GDM1 (cell line): ENCODE measurements around the gene VN1R2.
"Not testable (repeated sequence)": the region's sequence is repeated elsewhere in the genome, so short reads cannot be mapped to it uniquely, and the experiment has no call there.

Experiments used
- DNase-seq: peaks from one replicate; lab custom pipeline; 2025; lab: John Stamatoyannopoulos, UW

Gene VN1R2, protein sequence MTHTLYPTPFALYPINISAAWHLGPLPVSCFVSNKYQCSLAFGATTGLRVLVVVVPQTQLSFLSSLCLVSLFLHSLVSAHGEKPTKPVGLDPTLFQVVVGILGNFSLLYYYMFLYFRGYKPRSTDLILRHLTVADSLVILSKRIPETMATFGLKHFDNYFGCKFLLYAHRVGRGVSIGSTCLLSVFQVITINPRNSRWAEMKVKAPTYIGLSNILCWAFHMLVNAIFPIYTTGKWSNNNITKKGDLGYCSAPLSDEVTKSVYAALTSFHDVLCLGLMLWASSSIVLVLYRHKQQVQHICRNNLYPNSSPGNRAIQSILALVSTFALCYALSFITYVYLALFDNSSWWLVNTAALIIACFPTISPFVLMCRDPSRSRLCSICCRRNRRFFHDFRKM

DNA sequence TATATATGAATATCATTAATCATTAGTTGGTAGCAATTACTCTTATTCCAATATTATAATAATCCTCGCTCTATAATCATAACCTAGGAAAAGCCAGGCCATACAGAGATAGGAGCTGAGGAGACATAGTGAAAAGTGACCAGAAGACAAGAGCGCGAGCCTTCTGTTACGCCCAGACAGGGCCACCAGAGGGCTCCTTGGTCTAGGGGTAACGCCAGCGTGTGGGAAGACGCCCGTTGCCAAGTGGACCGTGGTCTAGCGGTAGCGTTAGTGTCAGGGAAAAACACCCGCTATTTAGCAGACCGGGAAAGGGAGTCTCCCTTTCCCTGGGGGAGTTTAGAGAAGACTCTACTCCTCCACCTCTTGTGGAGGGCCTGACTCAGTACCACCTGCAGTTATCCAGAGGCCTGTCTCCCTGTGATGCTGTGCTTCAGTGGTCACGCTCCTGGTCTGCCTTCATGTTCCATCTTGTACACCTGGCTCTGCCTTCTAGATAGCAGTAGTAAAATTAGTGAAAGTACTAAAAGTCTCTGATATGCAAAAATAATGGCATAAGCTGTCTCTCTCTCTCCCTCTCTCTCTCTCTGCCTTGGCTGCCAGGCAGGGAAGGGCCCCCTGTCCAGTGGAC, at the start of gene VN1R2:
Gene VN1R2 (plus strand): TSS at position 578 of the 628 bp plus-strand sequence. CDS start 84 bp downstream, outside the sequence.
- DNase-seq: not testable (repeated sequence)

DNA sequence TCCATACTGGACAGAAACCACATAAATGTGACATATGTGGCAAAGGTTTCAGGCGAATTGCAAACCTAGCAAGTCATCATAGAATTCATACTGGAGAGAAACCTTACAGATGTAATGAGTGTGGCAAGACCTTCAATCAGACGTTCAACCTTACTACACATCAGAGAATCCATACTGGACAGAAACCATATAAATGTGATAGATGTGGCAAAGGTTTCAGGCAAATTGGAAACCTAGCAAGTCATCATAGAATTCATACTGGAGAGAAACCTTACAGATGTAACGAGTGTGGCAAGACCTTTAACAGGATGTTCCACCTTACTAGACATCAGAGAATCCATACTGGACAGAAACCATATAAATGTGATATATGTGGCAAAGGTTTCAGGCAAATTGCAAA, 46.5 kb upstream of the VN1R2 start:
- not testable (repeated sequence) for DNase-seq

DNA sequence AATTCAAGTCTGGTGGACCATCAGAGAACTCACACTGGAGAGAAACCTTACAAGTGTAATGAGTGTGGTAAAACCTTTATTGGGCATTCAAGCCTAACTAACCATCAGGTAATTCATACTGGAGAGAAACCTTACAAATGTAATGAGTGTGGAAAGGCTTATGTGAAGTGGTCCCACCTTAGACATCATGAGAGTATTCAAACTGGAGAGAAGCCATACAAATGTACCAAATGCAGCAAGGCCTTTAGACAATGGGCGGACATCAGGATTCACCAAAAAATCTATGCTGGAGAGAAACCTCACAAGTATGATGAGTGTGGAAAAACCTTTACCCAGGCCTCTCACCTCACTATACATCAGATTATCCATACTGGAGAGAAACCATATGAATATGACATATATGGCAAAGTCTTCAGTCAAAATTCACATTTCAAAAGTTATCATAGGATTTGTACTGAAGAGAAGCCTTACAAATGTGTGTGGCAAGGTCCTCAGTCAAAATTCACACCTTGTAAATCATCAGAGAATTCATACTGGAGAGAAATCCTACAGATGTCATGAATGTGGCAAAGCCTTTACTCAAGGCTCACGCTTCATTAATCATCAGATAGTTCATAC, 45.3 kb upstream of the VN1R2 start:
- DNase-seq: no peak

DNA sequence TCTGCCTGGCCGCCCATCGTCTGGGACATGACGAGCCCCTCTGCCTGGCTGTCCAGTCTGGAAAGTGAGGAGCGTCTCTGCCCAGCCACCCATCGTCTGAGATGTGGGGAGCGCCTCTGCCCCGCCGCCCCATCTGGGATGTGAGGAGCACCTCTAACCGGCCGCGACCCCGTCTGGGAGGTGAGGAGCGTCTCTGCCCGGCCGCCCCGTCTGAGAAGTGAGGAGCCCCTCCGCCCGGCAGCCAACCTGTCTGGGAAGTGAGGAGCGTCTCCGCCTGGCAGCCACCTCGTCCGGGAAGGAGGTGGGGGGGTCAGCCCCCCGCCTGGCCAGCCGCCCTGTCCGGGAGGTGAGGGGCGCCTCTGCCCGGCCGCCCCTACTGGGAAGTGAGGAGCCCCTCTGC, 35.4 kb upstream of the VN1R2 start:
- DNase-seq: not testable (repeated sequence)

DNA sequence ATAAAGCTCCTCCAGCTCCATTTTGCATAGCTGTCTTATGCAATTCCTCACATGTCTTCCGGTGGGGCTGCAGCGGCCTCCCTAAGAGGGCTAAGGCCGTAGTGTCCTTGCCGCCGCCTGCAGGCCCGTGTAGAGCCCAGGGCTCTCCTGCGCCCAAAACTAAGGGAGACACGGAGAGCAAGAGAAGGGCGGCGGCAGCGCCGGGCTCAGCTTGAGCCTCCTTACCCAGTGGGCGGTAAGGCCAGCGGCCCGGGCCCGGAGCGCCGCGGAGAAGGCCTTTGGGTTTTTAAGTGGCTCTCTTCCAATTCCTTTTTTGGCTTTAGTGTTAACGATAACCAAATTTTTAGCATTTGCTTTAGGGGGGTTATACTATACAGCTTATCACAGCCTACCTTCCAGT, 33.5 kb upstream of the VN1R2 start:
- no peak for DNase-seq

DNA sequence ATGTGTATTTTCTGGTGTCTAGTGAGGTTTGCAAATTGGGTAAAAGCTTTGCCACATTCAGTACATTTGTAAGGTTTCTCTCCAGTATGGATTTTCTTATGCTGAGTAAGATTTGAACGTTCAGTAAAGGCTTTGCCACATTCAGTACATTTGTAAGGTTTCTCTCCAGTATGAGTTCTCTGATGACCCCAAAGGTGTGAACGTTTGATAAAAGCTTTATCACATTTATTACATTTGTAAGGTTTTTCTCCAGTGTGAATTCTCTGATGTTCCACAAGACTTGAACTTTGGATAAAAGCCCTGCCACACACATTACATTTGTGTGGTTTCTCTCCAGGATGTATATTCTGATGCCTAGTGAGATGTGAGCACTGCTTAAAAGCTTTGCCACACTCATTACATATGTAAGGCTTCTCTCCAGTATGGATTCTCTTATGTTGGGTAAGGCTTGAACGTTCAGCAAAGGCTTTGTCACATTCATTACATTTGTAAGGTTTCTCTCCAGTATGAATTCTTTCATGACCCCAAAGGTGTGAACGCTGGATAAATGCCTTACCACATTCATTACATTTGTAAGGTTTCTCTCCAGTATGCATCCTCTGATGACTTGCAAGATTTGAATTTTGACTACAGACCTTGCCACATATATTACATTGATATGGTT, 20.8 kb upstream of the VN1R2 start:
- no peak for DNase-seq

DNA sequence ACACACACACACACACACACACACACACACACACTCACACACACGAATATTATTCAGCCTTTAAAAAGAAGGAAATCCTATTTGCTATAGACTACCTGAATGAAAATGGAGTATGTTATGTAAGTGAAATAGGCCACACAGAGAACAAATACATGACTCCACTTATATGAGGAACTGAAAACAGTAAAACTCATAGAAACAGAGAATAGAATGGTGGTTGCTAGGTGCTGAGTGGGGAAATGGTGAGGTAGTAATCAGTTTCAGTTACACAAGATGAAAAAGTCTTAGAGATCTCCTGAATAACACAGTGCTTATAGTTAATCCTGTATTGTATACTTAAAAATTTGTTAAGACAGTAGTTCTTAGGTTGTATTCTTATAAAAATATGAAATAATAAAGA, 11.6 kb upstream of the VN1R2 start:
- no peak for DNase-seq

DNA sequence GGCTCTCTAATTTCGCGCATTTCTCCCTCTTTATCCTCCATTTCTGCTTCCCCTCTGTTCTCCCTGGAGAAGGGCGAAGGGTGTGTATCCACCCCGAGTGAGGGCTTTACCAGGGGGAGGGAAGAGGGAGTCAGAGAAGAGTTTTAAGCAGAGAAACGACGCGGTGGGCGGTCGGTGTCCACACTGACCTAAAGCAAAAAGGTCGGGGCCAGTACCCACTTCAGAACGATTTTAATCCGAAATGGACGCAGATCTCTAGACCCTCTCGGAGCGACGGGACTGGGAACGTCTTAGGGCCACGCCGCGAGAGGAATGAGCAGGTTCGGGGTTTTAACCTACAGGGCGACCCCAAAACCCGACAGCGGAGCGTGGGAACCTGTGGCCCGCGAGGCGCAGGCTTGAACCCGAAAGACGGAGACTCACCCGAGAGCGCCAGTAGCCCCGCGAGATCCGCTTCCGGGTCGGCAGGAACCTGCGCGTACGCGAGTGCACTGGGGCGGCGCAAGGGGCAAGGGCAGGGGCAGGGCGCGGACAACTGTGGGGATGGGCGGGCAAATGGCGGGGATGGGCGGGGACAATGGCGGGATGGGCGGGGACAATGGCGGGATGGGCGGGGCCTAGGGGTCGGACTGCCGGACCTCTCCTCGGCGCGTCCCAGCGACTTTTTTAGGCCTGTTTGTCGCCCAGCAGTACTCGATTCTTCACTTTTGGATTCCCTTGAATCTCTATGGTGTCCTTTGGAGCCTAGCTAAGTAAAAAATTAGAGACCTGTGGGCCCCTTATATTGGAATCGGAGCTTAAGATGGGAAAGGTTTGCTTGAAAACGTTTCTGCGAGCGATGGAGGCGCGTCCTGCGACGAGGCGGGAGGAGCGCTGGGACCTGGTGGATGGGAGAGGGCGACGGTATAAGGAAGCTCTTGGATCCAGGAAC, 3.4 kb upstream of the VN1R2 start, which contains the start of gene ZNF677:
Gene ZNF677 (minus strand): TSS at position 463 of the 931 bp plus-strand sequence. CDS start 3,323 bp downstream, outside the sequence.
- peak; percentile 52 for DNase-seq

DNA sequence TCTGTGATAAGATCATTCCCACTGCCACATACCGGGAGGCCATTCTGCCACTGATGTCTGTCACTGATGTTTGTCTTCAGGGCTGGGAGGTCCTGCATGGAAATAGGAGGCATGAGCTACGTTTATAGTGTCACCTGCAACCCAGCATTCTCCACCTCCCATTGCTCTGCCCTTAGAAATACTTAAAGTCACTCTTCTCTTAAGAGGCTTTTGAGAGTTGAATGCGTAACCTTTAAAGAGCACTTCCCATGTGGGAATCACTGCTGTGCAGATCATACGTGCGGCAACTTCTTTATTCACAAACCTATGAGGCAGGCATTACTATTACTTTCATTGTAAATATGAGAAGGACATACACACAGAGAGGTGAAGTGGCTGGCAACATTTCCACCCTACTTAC, 9.5 kb downstream of the VN1R2 start, which contains the start of gene VN1R4:
Gene VN1R4 (minus strand): TSS at position 101 of the 400 bp plus-strand sequence. CDS start 58 bp downstream, at position 43.
- not testable (repeated sequence) for DNase-seq

DNA sequence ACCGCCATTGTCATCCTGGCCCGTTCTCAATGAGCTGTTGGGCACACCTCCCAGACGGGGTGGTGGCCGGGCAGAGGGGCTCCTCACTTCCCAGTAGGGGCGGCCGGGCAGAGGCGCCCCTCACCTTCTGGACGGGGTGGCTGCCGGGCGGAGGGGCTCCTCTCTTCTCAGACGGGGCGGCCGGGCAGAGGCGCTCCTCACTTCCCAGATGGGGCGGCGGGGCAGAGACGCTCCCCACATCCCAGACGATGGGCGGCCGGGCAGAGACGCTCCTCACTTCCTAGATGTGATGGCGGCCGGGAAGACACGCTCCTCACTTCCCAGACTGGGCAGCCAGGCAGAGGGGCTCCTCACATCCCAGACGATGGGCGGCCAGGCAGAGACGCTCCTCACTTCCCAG, 11.8 kb downstream of the VN1R2 start:
- not testable (repeated sequence) for DNase-seq

DNA sequence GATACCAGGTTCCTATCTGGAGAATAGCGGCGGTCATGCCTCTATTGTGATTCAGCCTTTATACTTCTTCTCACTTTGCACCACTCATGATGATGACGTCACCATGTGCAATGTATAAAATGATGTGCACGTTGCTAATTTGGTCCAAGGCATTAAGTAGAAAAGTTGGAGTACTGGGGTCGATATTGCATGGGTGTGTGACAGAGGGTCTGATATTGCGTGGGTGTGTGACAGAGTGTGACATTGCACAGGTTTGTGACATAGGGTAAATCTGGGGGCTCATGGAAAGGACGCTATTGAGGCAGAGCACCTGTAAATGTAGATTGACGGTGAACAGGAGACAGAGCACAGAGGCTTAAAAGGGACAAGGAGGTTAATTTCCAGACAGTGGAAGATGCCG, 14.0 kb downstream of the VN1R2 start:
- DNase-seq: no peak

DNA sequence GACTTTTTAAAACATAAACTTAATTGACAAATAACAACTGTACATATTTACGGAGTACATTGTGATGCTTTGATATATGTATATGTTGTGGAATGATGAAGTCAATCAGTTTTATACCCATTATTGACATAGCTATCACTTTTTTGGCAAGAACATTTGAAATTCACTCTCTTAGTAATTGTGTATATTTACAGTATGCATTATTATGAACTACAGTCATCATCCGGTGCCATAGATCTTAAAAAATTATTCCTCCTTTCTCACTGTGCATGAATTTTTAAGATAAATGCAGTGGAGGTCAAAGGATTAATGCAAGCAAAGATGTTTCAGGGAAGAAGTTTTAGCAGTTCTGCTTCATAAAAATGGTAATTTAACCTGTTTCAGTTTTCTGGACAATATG, 17.4 kb downstream of the VN1R2 start:
- no peak for DNase-seq

DNA sequence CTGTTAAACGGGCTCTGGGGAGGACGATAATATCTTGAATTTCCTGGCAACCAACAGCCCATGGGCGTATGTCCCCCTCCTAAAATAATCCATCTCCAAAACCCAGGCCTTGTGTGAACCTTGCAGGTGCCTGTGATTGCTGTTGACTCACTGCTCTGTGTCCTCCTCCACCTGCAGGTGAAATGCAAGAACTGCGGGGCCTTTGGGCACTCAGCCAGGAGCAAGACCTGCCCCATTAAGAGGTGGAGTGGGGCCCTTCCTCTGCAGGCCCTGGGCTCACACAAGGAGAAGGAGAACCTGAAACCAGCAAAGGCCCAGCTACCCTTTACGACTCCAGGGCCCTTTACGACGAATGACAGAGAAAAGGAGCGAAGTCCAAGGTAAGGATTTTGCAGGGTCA, 23.9 kb downstream of the VN1R2 start:
- not testable (repeated sequence) for DNase-seq

DNA sequence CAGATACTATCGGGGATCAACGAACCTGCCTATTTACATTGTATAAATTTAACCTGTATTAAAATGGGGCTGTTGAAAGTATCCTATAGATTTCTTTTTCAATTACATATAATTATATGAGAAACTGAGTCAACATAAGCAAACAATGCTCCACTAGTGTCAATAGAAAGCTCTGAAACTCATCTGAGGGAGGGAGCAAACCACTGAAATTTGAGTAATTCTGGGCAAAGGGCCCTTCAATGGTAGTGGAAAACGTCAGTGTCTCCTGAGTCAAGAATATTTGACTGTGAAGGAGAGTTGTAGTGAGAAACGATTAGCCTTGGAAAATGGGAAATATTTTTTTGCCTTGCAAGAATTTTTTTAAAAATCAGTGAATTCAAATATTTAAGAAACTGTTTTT, 27.0 kb downstream of the VN1R2 start:
- DNase-seq: no peak

DNA sequence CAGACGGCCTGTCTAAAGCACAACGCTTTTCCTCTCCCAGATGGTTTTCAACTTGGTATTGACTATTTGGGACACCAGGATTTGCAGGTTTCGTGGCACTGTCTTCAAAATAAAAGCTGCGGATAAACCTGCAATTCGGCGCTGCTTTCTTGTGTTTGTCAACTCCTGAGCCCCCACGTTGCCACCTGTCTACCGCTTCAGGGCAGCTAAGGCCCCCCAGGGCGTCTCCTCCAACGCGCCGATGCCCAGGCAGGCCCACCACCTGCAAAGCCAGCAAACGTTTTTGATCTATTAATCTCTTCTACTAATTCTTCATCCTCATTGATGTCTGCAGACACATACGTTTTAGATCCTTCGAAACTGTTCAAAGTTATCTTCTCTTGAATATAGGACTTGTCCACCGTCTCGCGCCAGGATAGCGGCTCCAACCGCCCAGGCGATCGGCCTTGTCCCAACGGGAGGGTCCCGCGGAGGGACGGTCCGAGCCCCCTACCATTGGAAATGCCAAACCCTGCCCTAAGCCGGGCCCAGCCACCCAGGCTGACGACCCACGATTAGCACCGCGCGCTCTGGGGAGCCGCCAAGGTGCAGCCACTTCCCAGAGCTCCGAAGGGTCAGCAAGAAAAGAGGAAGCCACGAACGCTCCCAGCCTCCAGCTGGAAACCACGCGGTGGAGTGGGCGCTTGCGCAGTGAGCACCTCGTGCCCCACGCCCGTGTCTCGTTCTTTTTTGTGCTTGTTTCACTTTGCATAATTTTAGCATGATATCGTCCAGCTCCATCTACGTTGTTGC, 32.9 kb downstream of the VN1R2 start:
- no peak for DNase-seq

DNA sequence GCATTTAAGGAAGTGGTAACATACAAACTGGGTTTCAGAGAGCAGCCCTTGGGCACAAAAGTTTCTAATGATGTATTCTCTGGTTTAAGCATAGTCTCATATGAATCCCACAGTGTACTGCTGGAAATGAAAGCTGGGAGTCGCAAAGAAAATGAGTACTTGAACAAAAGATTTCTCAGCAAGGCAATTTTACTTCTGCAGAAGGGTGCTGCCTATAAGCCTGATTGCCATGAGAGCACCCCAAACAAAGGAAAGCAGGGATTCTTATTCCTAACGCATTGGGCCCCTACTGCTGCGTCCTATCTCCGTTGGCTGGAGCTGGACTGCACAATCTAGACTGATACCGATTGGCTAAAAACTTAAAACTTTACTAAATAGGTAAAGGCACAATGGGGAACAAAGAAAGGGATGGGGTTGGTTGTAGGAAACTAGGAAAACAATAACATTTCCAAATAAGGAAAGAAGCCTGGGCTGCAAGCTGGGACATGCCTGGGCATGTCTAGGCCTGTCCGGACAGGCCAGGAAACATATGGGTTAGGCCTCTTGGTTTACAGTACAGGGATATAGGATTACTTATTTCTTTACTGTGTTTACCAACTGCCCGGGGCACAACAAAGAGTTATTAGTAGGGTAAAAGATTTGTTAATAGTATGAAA, 36.8 kb downstream of the VN1R2 start:
- DNase-seq: no peak

DNA sequence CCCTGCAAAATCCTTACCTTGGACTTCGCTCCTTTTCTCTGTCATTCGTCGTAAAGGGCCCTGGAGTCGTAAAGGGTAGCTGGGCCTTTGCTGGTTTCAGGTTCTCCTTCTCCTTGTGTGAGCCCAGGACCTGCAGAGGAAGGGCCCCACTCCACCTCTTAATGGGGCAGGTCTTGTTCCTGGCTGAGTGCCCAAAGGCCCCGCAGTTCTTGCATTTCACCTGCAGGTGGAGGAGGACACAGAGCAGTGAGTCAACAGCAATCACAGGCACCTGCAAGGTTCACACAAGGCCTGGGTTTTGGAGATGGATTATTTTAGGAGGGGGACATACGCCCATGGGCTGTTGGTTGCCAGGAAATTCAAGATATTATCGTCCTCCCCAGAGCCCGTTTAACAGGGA, 43.2 kb downstream of the VN1R2 start:
- not testable (repeated sequence) for DNase-seq

DNA sequence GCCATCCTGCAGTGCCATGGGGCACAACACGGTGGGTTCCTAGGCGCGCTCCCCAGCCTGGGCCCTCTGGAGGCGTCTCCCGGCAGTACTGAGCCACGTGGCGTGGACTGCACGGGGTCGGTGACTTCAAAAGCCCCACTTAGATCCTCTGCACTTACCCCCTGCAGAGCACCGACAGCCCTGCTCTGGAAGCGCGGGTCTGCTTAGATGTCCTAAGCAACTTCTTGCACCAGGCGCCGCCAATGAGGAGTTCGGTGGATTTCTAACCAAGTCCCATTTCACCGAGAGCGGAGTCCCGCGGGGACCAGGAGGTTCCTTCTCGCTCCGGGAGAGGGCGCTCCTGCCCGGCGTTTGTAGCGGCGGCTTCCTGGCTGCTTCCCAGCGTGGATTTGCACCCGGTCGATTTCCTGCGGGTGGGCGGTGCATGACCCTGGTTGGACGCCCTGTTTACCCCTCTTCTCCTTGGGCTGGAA, 50.3 kb downstream of the VN1R2 start:
- DNase-seq: no peak
